CD14-positive monocyte (primary cell): ENCODE measurements around the gene HDGF. TPM values are rescaled to one million over a fixed set of nuclear protein-coding genes. Genes with fewer than 3 reads are reported as not detected.

ENCODE experiments used
- DNase-seq, 3 donors: peaks; one replicate each; pipeline ENCODE4 v3.0.0-alpha.2; 2011 to 2022
- H2AFZ ChIP-seq: 2 replicates; pipeline ENCODE4 v1.6.0; 2012; ENCODE audit warnings: mild to moderate bottlenecking, low read depth, low read length, inconsistent platforms; ENCODE audit not compliant: insufficient read depth, poor library complexity, severe bottlenecking
- H3K27ac ChIP-seq, 2 donors: 1 replicate in 1 of 2; 2 replicates in 1 of 2; pipeline ENCODE4 v1.5.1; 2012 to 2013; ENCODE audit warnings: low read length in 2 of 2, control low read depth in 1 of 2, inconsistent platforms in 1 of 2, low read depth in 1 of 2, mild to moderate bottlenecking in 1 of 2
- H3K27me3 ChIP-seq, 2 donors: one replicate each; pipeline versions ENCODE4 v1.6.0 to v1.6.1; 2011 to 2013; ENCODE audit warnings: low read length in 2 of 2; ENCODE audit not compliant: control insufficient read depth in 2 of 2, insufficient read depth in 2 of 2
- H3K36me3 ChIP-seq, 2 donors: replicated peaks in 1 of 2; 1 replicate in 1 of 2; 2 replicates in 1 of 2; pipeline versions ENCODE4 v1.5.1 to v1.6.1; 2012 to 2013; ENCODE audit warnings: low read length in 2 of 2, control low read depth in 1 of 2, inconsistent platforms in 1 of 2, mild to moderate bottlenecking in 1 of 2; ENCODE audit not compliant: insufficient read depth in 2 of 2, control insufficient read depth in 1 of 2
- H3K4me1 ChIP-seq, 2 donors: 1 replicate in 1 of 2; 2 replicates in 1 of 2; pipeline versions ENCODE4 v1.5.1 to v1.6.1; 2012 to 2013; ENCODE audit warnings: low read length in 2 of 2, control low read depth in 1 of 2, inconsistent platforms in 1 of 2, mild to moderate bottlenecking in 1 of 2, moderate library complexity in 1 of 2; ENCODE audit not compliant: insufficient read depth in 2 of 2, control insufficient read depth in 1 of 2
- H3K4me2 ChIP-seq: replicated peaks from 2 replicates; pipeline ENCODE3; 2012; ENCODE audit warnings: low read length, moderate library complexity, mild to moderate bottlenecking; ENCODE audit not compliant: poor library complexity, severe bottlenecking; ENCODE audit errors: extremely low read depth
- H3K4me3 ChIP-seq, 3 experiments: fragments of 200-600 bp in 1 of 3; sonication (generic) in 1 of 3; replicated peaks in 1 of 3; 1 replicate in 2 of 3; 2 replicates in 1 of 3; pipeline ENCODE4 v1.5.1; 2011 to 2013; ENCODE audit warnings: low read length in 3 of 3, mild to moderate bottlenecking in 3 of 3, control low read depth in 2 of 3, low read depth in 2 of 3, inconsistent platforms in 1 of 3, moderate library complexity in 1 of 3
- H3K79me2 ChIP-seq: 2 replicates; pipeline ENCODE4 v1.6.0; 2012; ENCODE audit warnings: mild to moderate bottlenecking, control low read depth, inconsistent platforms, low read length, moderate library complexity; ENCODE audit not compliant: insufficient read depth
- H3K9ac ChIP-seq: 2 replicates; pipeline ENCODE4 v1.6.0; 2017; ENCODE audit warnings: low read length, mild to moderate bottlenecking; ENCODE audit not compliant: insufficient read depth, poor library complexity, severe bottlenecking
- H3K9me3 ChIP-seq, 2 donors: replicated peaks in 1 of 2; 1 replicate in 1 of 2; 2 replicates in 1 of 2; pipeline versions ENCODE4 v1.5.1 to v1.6.1; 2012 to 2013; ENCODE audit warnings: low read length in 2 of 2, control low read depth in 1 of 2; ENCODE audit not compliant: control insufficient read depth in 1 of 2, insufficient read depth in 1 of 2
- H4K20me1 ChIP-seq: 2 replicates; pipeline ENCODE4 v1.6.0; 2012; ENCODE audit warnings: mild to moderate bottlenecking, low read length, control low read depth, moderate library complexity; ENCODE audit not compliant: insufficient read depth
- H3K27ac Mint-ChIP-seq, 7 donors: one replicate each; pipeline ENCODE4 v1.8.0; 2020; ENCODE audit warnings: mild to moderate bottlenecking in 7 of 7, mixed read lengths in 7 of 7, moderate library complexity in 6 of 7, inconsistent platforms in 2 of 7
- H3K27me3 Mint-ChIP-seq, 3 donors: one replicate each; pipeline ENCODE4 v1.8.0; 2021 to 2022; ENCODE audit warnings: low read depth in 3 of 3, mild to moderate bottlenecking in 3 of 3, mixed read lengths in 3 of 3, moderate library complexity in 3 of 3, inconsistent platforms in 1 of 3
- H3K36me3 Mint-ChIP-seq, 2 donors: one replicate each; pipeline ENCODE4 v1.8.0; 2020; ENCODE audit warnings: mixed read lengths in 2 of 2, inconsistent platforms in 1 of 2, mild to moderate bottlenecking in 1 of 2
- H3K4me1 Mint-ChIP-seq: one replicate; pipeline ENCODE4 v1.8.0; 2020; ENCODE audit warnings: mild to moderate bottlenecking, mixed read lengths
- H3K4me3 Mint-ChIP-seq, 2 donors: one replicate each; pipeline ENCODE4 v1.8.0; 2020; ENCODE audit warnings: mild to moderate bottlenecking in 2 of 2, mixed read lengths in 2 of 2, moderate library complexity in 1 of 2
- H3K9me3 Mint-ChIP-seq, 7 donors: one replicate each; pipeline ENCODE4 v1.8.0; 2020 to 2022; ENCODE audit warnings: mixed read lengths in 7 of 7, mild to moderate bottlenecking in 6 of 7, moderate library complexity in 6 of 7, inconsistent platforms in 2 of 7
- CTCF ChIP-seq: fragments of 200-600 bp; IDR thresholded peaks from one replicate; pipeline ENCODE4 v1.8.0; 2022; ENCODE audit warnings: antibody characterized with exemption, mild to moderate bottlenecking
- WGBS: methylation state at CpG from one replicate; pipeline ENCODE4 v1.1.5; 2013; ENCODE audit warnings: missing lambda C conversion rate; ENCODE audit not compliant: insufficient coverage; 5-methylcytosine and 5-hydroxymethylcytosine counted together
- intact Hi-C, 2 donors: fragments of 100-400 bp; cut with micrococcal nuclease; formaldehyde crosslinking; loops; one replicate each; pipeline versions ENCODE4 v1.15.0 to v1.15.1; 2023
- polyA plus RNA-seq, 3 donors: library from polyadenylated mRNA; depleted of rRNA in 1 of 3; unstranded in 2 of 3; stranded (reverse) in 1 of 3; fragments of 300-500 nt in 2 of 3; fragments of >200 nt in 1 of 3; fragmentation: Illumina TruSeq in 2 of 3; gene quantifications; 1 replicate in 2 of 3; 2 replicates in 1 of 3; pipeline ENCODE4 v1.2.3, GENCODE V29; 2012 to 2021

Gene HDGF
- polyA plus RNA-seq, 3 donors = 23.9 to 92.4 (median 49.9) TPM

- H3K79me2 ChIP-seq = peaks cover 29% of the 10 kb centered on the region
- H3K27ac ChIP-seq = peak overlapping the region; percentile 25 to 75
- intact Hi-C loops = loop anchor here in 1 of 2 donors (1.0 kb wide), 1 partner anchor 11 kb away; the partner anchor contains the start of gene HDGF
Observed at GRCh38 chr1:156740237-156740740, 11.2 kb downstream of the HDGF start.

GRCh38 chr1:156738916-156739315 lies 12.6 kb downstream of the HDGF start:
- H3K9ac ChIP-seq = no peak overlapping the region
- no peaks in the 10 kb centered on the region for H3K27me3 ChIP-seq
- peaks cover 37 to 62% of the 10 kb centered on the region in 2 donors for H3K36me3 ChIP-seq
- peaks cover 0 to 1% (median 0%) of the 10 kb centered on the region in 3 donors for H3K27me3 Mint-ChIP-seq
- H3K4me3 ChIP-seq = no peak overlapping the region
- H3K36me3 Mint-ChIP-seq = peaks cover 34 to 56% of the 10 kb centered on the region in 2 donors
- H3K9me3 Mint-ChIP-seq = peaks cover 0 to 2% (median 0%) of the 10 kb centered on the region in 7 donors
- H4K20me1 ChIP-seq = no peaks in the 10 kb centered on the region
- H3K4me2 ChIP-seq = no peak overlapping the region
- H3K27ac Mint-ChIP-seq = no peak overlapping the region
- H3K4me3 Mint-ChIP-seq = no peak overlapping the region
- WGBS = no CpG with 5 or more reads among the region's 2 CpGs
- TF ChIP-seq CTCF = no peak
- H3K4me1 ChIP-seq = peaks cover 13 to 18% of the 10 kb centered on the region in 2 donors
- peaks cover 16% of the 10 kb centered on the region for H3K4me1 Mint-ChIP-seq
- intact Hi-C loops = no loop called here
- no peak overlapping the region for H3K27ac ChIP-seq
- H3K9me3 ChIP-seq = no peaks in the 10 kb centered on the region
- H3K79me2 ChIP-seq = peaks cover 15% of the 10 kb centered on the region
- no peak for DNase-seq
- no peak overlapping the region for H2AFZ ChIP-seq

More at GRCh38 chr1:156740237-156740740, 11.2 kb downstream of the HDGF start:
- peaks cover 15 to 25% of the 10 kb centered on the region in 2 donors for H3K4me1 ChIP-seq
- peaks cover 43 to 64% of the 10 kb centered on the region in 2 donors for H3K36me3 ChIP-seq
- H4K20me1 ChIP-seq = peaks cover 6% of the 10 kb centered on the region
- peaks cover 38 to 63% of the 10 kb centered on the region in 2 donors for H3K36me3 Mint-ChIP-seq
- peak overlapping the region; percentile 73 to 97 (median 89) for H3K27ac Mint-ChIP-seq
- no peak for TF ChIP-seq CTCF
- H3K27me3 Mint-ChIP-seq = peaks cover 0 to 2% (median 1%) of the 10 kb centered on the region in 3 donors
- peak in 1 of 3 donors; percentile 27 for DNase-seq
- H3K27me3 ChIP-seq = no peaks in the 10 kb centered on the region
- peak overlapping the region; percentile 72 for H3K9ac ChIP-seq
- peaks cover 19% of the 10 kb centered on the region for H3K4me1 Mint-ChIP-seq
- H3K9me3 Mint-ChIP-seq = peaks cover 0 to 2% (median 0%) of the 10 kb centered on the region in 7 donors
- peak overlapping the region; percentile 97 for H2AFZ ChIP-seq
- peak overlapping the region; percentile 89 for H3K4me2 ChIP-seq
- peak overlapping the region; percentile 44 to 93 (median 64) for H3K4me3 ChIP-seq
- WGBS = 19% methylated on average over 5 of the region's 7 CpGs
- H3K9me3 ChIP-seq = no peaks in the 10 kb centered on the region
- peak overlapping the region; percentile 95 to 97 for H3K4me3 Mint-ChIP-seq
